ENCODE results near the gene FDX2. TPM values are rescaled to one million over a fixed set of nuclear protein-coding genes. Genes with fewer than 3 reads are reported as not detected.

The FDX2 gene
- total RNA-seq, 4 donors from 2014 or later: 6.7 to 36.5 (median 16.6) TPM

- Histone ChIP-seq H3K36me3 (peaks cover 0 to 28% of the 10 kb centered on the region in 2 donors), H3K4me3 (peak within 1 kb of the TSS; percentile 86), H3K27me3 (no peaks in the 10 kb centered on the region), H3K27ac (peak within 1 kb of the TSS; percentile 89 to 97 (median 93)), H3K4me1 (peaks cover 0 to 39% (median 17%) of the 10 kb centered on the region in 3 donors), H3K9me3 (no peaks in the 10 kb centered on the region)
- peak; percentile 95 for ATAC-seq
- TF ChIP-seq POLR2A (IDR thresholded peaks at IDR 0.05) (peak; percentile 76 to 81), POLR2AphosphoS5 (IDR thresholded peaks at IDR 0.05) (peak; percentile 85), EP300 (IDR thresholded peaks at IDR 0.05) (no peak)
- 0 to 4% methylated on average over 10 to 13 of the region's 82 CpGs for WGBS, 2 donors (ENCODE audit: low coverage in 1 of 2)
These were observed 17.3 kb upstream of the FDX2 start, which contains the start of gene RAVER1 for GRCh38 chr19:10332965-10333757. TSS of gene RAVER1 (minus strand) at chr19:10333529. CDS start at chr19:10333507, 22 bp downstream.

DNA sequence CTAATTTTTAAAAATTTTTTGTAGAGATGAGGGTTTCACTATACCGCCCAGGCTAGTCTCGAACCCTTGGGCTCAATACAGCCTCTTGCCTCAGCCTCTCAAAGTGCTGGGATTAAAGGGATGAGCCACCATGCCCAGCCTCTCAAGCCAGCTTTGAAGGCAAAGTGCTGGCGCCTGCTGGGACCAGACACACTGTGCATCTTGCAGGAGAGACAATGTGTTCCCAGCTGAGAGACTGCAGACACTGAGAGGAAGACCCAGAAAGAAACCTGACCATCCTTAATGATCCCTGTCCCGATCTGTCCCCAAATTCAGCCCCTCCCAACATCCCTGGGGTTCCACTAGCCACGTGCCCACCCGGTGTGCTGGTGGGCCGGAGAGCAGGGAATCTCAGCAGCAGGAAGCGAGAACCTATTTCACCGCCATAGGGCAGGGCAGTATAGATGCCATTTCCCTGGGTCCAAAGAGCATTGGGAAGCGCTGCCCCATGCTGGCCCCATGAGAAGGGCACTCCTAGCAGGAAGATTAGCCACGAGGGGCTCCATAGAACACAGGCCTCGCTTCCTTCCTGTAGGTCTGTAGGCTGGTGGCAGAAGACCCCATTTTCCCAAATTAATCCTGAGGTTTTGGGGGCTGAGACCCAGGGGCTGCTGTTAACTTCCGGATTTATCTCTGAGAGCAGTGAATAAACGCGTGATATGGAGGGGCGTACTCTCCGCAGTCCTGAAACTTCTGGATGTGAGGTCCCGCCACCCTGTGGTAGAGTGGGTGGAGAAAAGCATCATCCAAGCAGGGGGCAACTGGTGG is 16.5 kb upstream of the FDX2 start:
- Histone ChIP-seq H3K36me3 (peaks cover 0 to 36% of the 10 kb centered on the region in 2 donors), H3K4me1 (peaks cover 0 to 39% (median 17%) of the 10 kb centered on the region in 3 donors), H3K9me3 (no peaks in the 10 kb centered on the region), H3K4me3 (peak overlapping the region; percentile 86), H3K27me3 (no peaks in the 10 kb centered on the region), H3K27ac (peak overlapping the region; percentile 89 to 97 (median 93))
- 6 to 26% methylated on average over 7 to 8 of the region's 18 CpGs for WGBS, 2 donors (ENCODE audit: low coverage in 1 of 2)
- no peak for ATAC-seq
- TF ChIP-seq CTCF (IDR thresholded peaks at IDR 0.05) (no peak), POLR2A (IDR thresholded peaks at IDR 0.05) (no peak), POLR2AphosphoS5 (IDR thresholded peaks at IDR 0.05) (no peak)

- ATAC-seq: no peak
- Histone ChIP-seq H3K9me3 (no peaks in the 10 kb centered on the region), H3K4me1 (peaks cover 0 to 26% (median 17%) of the 10 kb centered on the region in 3 donors), H3K27me3 (no peaks in the 10 kb centered on the region), H3K36me3 (peaks cover 0 to 64% of the 10 kb centered on the region in 2 donors), H3K27ac (no peak overlapping the region), H3K4me3 (no peak overlapping the region)
- WGBS, 2 donors (ENCODE audit: low coverage in 1 of 2): 86% methylated on average over 7 of the region's 13 CpGs; no CpG with 5 or more reads in 1 of the 2 donors
- TF ChIP-seq POLR2AphosphoS5 (IDR thresholded peaks at IDR 0.05) (no peak), CTCF (IDR thresholded peaks at IDR 0.05) (no peak), EP300 (IDR thresholded peaks at IDR 0.05) (no peak), POLR2A (IDR thresholded peaks at IDR 0.05) (no peak)
These were observed 13.7 kb upstream of the FDX2 start for GRCh38 chr19:10329555-10329954.

- ATAC-seq: no peak
- no peak overlapping the region for H3K27ac ChIP-seq
- no peak overlapping the region for H3K4me3 ChIP-seq
- 80 to 88% methylated on average over 2 to 7 of the region's 41 CpGs for WGBS, 2 donors (ENCODE audit: low coverage in 1 of 2)
- peaks cover 0 to 18% (median 11%) of the 10 kb centered on the region in 3 donors for H3K4me1 ChIP-seq
- H3K9me3 ChIP-seq: no peaks in the 10 kb centered on the region
- TF ChIP-seq CTCF (IDR thresholded peaks at IDR 0.05) (no peak), EP300 (IDR thresholded peaks at IDR 0.05) (no peak), POLR2A (IDR thresholded peaks at IDR 0.05) (no peak), POLR2AphosphoS5 (IDR thresholded peaks at IDR 0.05) (no peak)
- no peaks in the 10 kb centered on the region for H3K27me3 ChIP-seq
- peaks cover 0 to 72% of the 10 kb centered on the region in 2 donors for H3K36me3 ChIP-seq
These were observed 13.0 kb upstream of the FDX2 start for GRCh38 chr19:10328558-10329429.
